Activated CD8-positive, alpha-beta T cell treated with anti-CD3 and anti-CD28 coated beads for 36 hours (primary cell): Measurements from ENCODE around the gene ETS1. TPM values are rescaled to one million over a fixed set of nuclear protein-coding genes. Genes with fewer than 3 reads are reported as not detected.
A peak's percentile ranks its signal among the peaks of the same experiment; 100 is the strongest.

Experiments used
- ATAC-seq: fragments of 200-7000 bp; cut with Tn5 transposase; one replicate; pipeline ENCODE4 v1.10.0; 2021; ENCODE audit warnings: mild to moderate bottlenecking, moderate library complexity
- CTCF ChIA-PET: fragments of 350-600 bp; sonication (Branson Sonifier 250); formaldehyde crosslinking; loops from one replicate; lab custom pipeline; 2021; ENCODE audit warnings: antibody characterized with exemption; lab: Charles Lee
- POLR2A ChIA-PET: fragments of 350-600 bp; sonication (Branson Sonifier 250); formaldehyde crosslinking; loops from one replicate; lab custom pipeline; 2021; ENCODE audit warnings: antibody characterized with exemption; lab: Charles Lee
- DNase-seq: peaks from one replicate; pipeline ENCODE4 v3.0.0-alpha.2; 2020
- H3K27ac Mint-ChIP-seq: one replicate; pipeline ENCODE4 v1.8.0; 2021; ENCODE audit warnings: mild to moderate bottlenecking, mixed read lengths
- H3K27me3 Mint-ChIP-seq: one replicate; pipeline ENCODE4 v1.8.0; 2021; ENCODE audit warnings: mixed read lengths
- H3K36me3 Mint-ChIP-seq: one replicate; pipeline ENCODE4 v1.8.0; 2021; ENCODE audit warnings: low read depth, mixed read lengths
- H3K4me1 Mint-ChIP-seq: one replicate; pipeline ENCODE4 v1.8.0; 2021; ENCODE audit warnings: low read depth, mixed read lengths
- H3K4me3 Mint-ChIP-seq: one replicate; pipeline ENCODE4 v1.8.0; 2021; ENCODE audit warnings: mild to moderate bottlenecking, moderate library complexity, mixed read lengths
- H3K9me3 Mint-ChIP-seq: one replicate; pipeline ENCODE4 v1.8.0; 2021; ENCODE audit warnings: mixed read lengths
- CTCF ChIP-seq: fragments of 200-600 bp; IDR thresholded peaks from one replicate; pipeline ENCODE4 v1.8.0; 2022; ENCODE audit warnings: antibody characterized with exemption, mild to moderate bottlenecking
- intact Hi-C: fragments of 100-400 bp; cut with micrococcal nuclease; formaldehyde crosslinking; loops from one replicate; pipeline ENCODE4 v1.10.0; 2022
- total RNA-seq, 2 experiments: library from RNA; stranded (reverse); gene quantifications; one replicate each; pipeline ENCODE4 v1.2.3, GENCODE V29; 2021

The ETS1 gene
- total RNA-seq, 2 experiments from 2014 or later = 527 to 532 TPM

DNA sequence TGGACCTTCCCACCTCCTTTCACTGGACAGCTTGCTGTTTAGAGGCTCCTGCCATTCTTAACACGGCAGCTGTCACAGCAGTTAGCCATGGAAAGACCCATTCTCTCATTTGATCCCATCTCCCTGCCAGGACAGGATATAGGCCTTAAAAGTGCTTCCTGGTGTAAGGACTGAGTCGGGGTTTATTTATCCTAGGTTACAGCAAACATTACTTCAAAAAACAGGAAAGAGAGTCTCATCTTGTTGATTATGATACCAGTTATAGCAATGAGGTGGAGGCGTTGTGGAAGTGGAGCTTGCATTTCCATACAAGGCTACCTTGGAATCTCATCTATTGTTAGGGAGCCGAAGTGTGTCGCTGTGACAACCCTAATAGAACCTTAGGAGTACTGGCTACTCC is 17.4 kb upstream of the ETS1 start:
- H3K36me3 Mint-ChIP-seq = no peaks in the 10 kb centered on the region
- H3K4me3 Mint-ChIP-seq = no peak overlapping the region
- ATAC-seq (no peak), DNase-seq (no peak)
- no peak overlapping the region for H3K27ac Mint-ChIP-seq
- intact Hi-C loops = no loop called here
- TF ChIP-seq CTCF = no peak
- H3K27me3 Mint-ChIP-seq = no peaks in the 10 kb centered on the region
- H3K4me1 Mint-ChIP-seq = peaks cover 57% of the 10 kb centered on the region
- ChIA-PET POLR2A (interaction anchor here (1.1 to 2.4 kb wide), 6 partner anchors 18 to 121 kb away, joined by 3 to 8 read pairs (median 3); no protein-coding TSS in a partner anchor), CTCF (interaction anchor here (0.6 to 1.9 kb wide), 8 partner anchors 9 to 306 kb away, joined by 3 to 7 read pairs (median 4); no protein-coding TSS in a partner anchor)
- no peaks in the 10 kb centered on the region for H3K9me3 Mint-ChIP-seq

DNA sequence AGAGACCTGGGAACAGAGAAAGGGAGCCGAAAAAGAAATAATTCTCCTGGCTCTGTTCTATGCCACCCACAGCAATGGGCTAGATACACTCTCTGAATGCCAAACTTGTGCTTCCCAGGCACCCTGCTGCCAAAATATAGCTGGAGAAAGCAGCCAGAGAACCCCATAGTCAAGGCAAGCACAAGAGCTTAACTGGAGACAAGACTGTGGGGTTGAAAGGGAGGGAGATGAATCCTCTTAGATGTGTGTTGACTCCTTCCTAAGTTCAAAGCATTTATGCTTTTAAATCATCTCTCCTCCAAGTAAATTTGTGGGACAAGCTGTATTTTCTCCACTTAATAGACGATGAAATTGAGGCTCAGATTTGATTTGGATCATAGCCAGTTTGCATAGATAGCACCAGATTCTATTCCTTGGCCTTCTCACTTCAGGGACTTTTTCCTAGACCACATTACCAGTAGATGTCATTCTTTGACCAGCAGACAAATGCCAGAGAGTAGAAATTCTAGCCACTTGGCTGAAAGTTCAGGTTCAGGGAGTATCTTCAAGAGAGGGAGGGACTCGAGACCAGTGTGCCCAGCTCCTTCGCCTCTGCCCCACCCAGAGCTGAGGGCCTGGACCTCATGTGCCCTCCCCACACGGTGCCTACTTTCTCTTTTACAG is 16.5 kb upstream of the ETS1 start:
- H3K4me1 Mint-ChIP-seq = peaks cover 57% of the 10 kb centered on the region
- ATAC-seq = peak; percentile 25
- ChIA-PET POLR2A (interaction anchor here (0.8 to 2.4 kb wide), 8 partner anchors 19 to 121 kb away, joined by 3 to 8 read pairs (median 4); no protein-coding TSS in a partner anchor), CTCF (interaction anchor here (0.7 to 1.9 kb wide), 16 partner anchors 9 to 315 kb away, joined by 3 to 7 read pairs (median 4); no protein-coding TSS in a partner anchor)
- no peaks in the 10 kb centered on the region for H3K36me3 Mint-ChIP-seq
- H3K9me3 Mint-ChIP-seq = no peaks in the 10 kb centered on the region
- no peak for TF ChIP-seq CTCF
- no peak overlapping the region for H3K4me3 Mint-ChIP-seq
- H3K27me3 Mint-ChIP-seq = no peaks in the 10 kb centered on the region
- intact Hi-C loops = no loop called here
- no peak for DNase-seq
- H3K27ac Mint-ChIP-seq = no peak overlapping the region

GRCh38 chr11:128603003-128603696 is 15.8 kb upstream of the ETS1 start:
- H3K36me3 Mint-ChIP-seq = no peaks in the 10 kb centered on the region
- no peak overlapping the region for H3K27ac Mint-ChIP-seq
- peak; percentile 64 for ATAC-seq
- no peak for TF ChIP-seq CTCF
- H3K27me3 Mint-ChIP-seq = no peaks in the 10 kb centered on the region
- H3K4me1 Mint-ChIP-seq = peaks cover 53% of the 10 kb centered on the region
- H3K4me3 Mint-ChIP-seq = no peak overlapping the region
- intact Hi-C loops = no loop called here
- POLR2A ChIA-PET = interaction anchor here (0.8 to 2.4 kb wide), 5 partner anchors 20 to 80 kb away, joined by 3 to 8 read pairs (median 4); no protein-coding TSS in a partner anchor
- no peaks in the 10 kb centered on the region for H3K9me3 Mint-ChIP-seq
- DNase-seq = peak; percentile 47
- CTCF ChIA-PET = interaction anchor here (0.7 to 1.6 kb wide), 11 partner anchors 10 to 314 kb away, joined by 3 to 5 read pairs (median 4); no protein-coding TSS in a partner anchor

DNA sequence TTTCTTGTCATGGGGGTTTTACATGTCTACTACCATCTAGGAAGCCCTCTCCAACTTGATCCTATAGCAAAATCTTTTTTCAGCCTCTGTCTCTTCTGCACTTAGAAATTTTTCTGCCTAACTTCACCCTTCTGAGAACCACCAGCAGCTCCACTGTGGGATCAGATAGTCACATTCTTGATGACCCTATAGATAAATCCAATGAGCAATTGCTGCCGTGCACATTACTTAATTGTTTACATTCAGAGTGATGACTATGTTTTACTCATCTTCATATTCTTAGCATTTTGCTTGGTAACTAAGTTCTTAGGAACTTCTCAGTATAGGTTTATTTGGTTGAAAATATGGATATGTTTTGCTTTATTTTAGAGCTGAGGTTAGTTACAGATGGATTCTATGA is 12.4 kb upstream of the ETS1 start:
- peaks cover 53% of the 10 kb centered on the region for H3K4me1 Mint-ChIP-seq
- no peaks in the 10 kb centered on the region for H3K9me3 Mint-ChIP-seq
- DNase-seq (no peak), ATAC-seq (peak; percentile 38)
- H3K4me3 Mint-ChIP-seq = no peak overlapping the region
- H3K27me3 Mint-ChIP-seq = no peaks in the 10 kb centered on the region
- no peak for TF ChIP-seq CTCF
- intact Hi-C loops = no loop called here
- no peak overlapping the region for H3K27ac Mint-ChIP-seq
- H3K36me3 Mint-ChIP-seq = no peaks in the 10 kb centered on the region
- ChIA-PET CTCF (interaction anchor here (0.8 to 2.7 kb wide), 10 partner anchors 9 to 427 kb away, joined by 3 to 11 read pairs (median 4); no protein-coding TSS in a partner anchor), POLR2A (interaction anchor here (1.0 to 1.5 kb wide), 7 partner anchors 23 to 309 kb away, joined by 3 to 4 read pairs (median 3); no protein-coding TSS in a partner anchor)
